GM23338 (cell line): ENCODE data around the gene RXRA. TPM values are rescaled to one million over a fixed set of nuclear protein-coding genes. Genes with fewer than 3 reads are reported as not detected.

ENCODE experiments used
- ATAC-seq: fragments of 200-7000 bp; cut with Tn5 transposase; 3 replicates; pipeline ENCODE4 v1.9.1; 2020
- DNase-seq: peaks from one replicate; pipeline ENCODE4 v3.0.0-alpha.2; 2015; ENCODE audit warnings: low spot score
- H2AFZ ChIP-seq: fragments of 200-600 bp; sonication (generic); 2 replicates; pipeline ENCODE4 v1.8.0; 2016; ENCODE audit warnings: antibody characterized with exemption, mild to moderate bottlenecking, moderate library complexity
- H3F3A ChIP-seq: fragments of 200-600 bp; sonication (generic); replicated peaks from 2 replicates; pipeline ENCODE4 v1.8.0; 2017; ENCODE audit warnings: antibody characterized with exemption, mixed run types, low read depth
- H3K27ac ChIP-seq: fragments of 200-600 bp; sonication (generic); 2 replicates; pipeline ENCODE4 v1.6.1; 2016; ENCODE audit warnings: low read depth
- H3K27me3 ChIP-seq: fragments of 200-600 bp; sonication (generic); 2 replicates; pipeline ENCODE4 v1.8.0; 2016; ENCODE audit warnings: mild to moderate bottlenecking, mixed run types, moderate library complexity; ENCODE audit not compliant: insufficient read depth
- H3K36me3 ChIP-seq: fragments of 200-600 bp; sonication (generic); 2 replicates; pipeline ENCODE4 v1.8.0; 2016; ENCODE audit warnings: mild to moderate bottlenecking; ENCODE audit not compliant: insufficient read depth
- H3K4me1 ChIP-seq: fragments of 200-600 bp; sonication (generic); 2 replicates; pipeline ENCODE4 v1.8.0; 2016; ENCODE audit warnings: mild to moderate bottlenecking, moderate library complexity; ENCODE audit not compliant: insufficient read depth
- H3K4me2 ChIP-seq: fragments of 200-600 bp; sonication (generic); 2 replicates; pipeline ENCODE4 v1.7.1; 2017; ENCODE audit warnings: mixed run types
- H3K4me3 ChIP-seq: fragments of 200-600 bp; sonication (generic); 2 replicates; pipeline ENCODE4 v1.6.1; 2016; ENCODE audit warnings: mixed run types
- H3K79me2 ChIP-seq: fragments of 200-600 bp; sonication (generic); replicated peaks from 2 replicates; pipeline ENCODE4 v1.8.0; 2017; ENCODE audit warnings: mild to moderate bottlenecking; ENCODE audit not compliant: insufficient read depth
- H3K9me2 ChIP-seq: fragments of 200-600 bp; sonication (generic); 2 replicates; pipeline ENCODE4 v1.8.0; 2017; ENCODE audit not compliant: insufficient read depth
- H4K20me1 ChIP-seq: fragments of 200-600 bp; sonication (generic); replicated peaks from 2 replicates; pipeline ENCODE4 v1.8.0; 2017; ENCODE audit warnings: mild to moderate bottlenecking; ENCODE audit not compliant: insufficient read depth
- H3K27ac Mint-ChIP-seq: 2 replicates; pipeline ENCODE4 v1.8.0; 2020; ENCODE audit warnings: inconsistent platforms, mild to moderate bottlenecking, moderate library complexity, mixed read lengths
- H3K27me3 Mint-ChIP-seq: 3 replicates; pipeline ENCODE4 v1.8.0; 2022; ENCODE audit warnings: low read depth, mild to moderate bottlenecking, moderate library complexity, mixed read lengths, inconsistent platforms; ENCODE audit not compliant: insufficient read depth, poor library complexity
- H3K36me3 Mint-ChIP-seq: 3 replicates; pipeline ENCODE4 v1.8.0; 2021; ENCODE audit warnings: low read depth, mild to moderate bottlenecking, inconsistent platforms, moderate library complexity, mixed read lengths
- H3K4me1 Mint-ChIP-seq: 3 replicates; pipeline ENCODE4 v1.8.0; 2020; ENCODE audit warnings: mild to moderate bottlenecking, inconsistent platforms, mixed read lengths
- H3K4me3 Mint-ChIP-seq: 3 replicates; pipeline ENCODE4 v1.8.0; 2021; ENCODE audit warnings: moderate library complexity, mild to moderate bottlenecking, inconsistent platforms, mixed read lengths
- H3K9me3 Mint-ChIP-seq: 3 replicates; pipeline ENCODE4 v1.8.0; 2020; ENCODE audit warnings: moderate library complexity, mild to moderate bottlenecking, inconsistent platforms, mixed read lengths
- CREB1 ChIP-seq: fragments of 250-450 bp; sonication (Bioruptor Pico); IDR thresholded peaks from 2 replicates; pipeline ENCODE4 v1.5.0; 2020; ENCODE audit warnings: low read depth, mild to moderate bottlenecking, moderate library complexity
- EZH2 ChIP-seq: fragments of 200-600 bp; sonication (generic); IDR thresholded peaks from one replicate; pipeline ENCODE4 v1.8.0; 2017; ENCODE audit warnings: antibody characterized with exemption, mild to moderate bottlenecking, low read depth; ENCODE audit not compliant: unreplicated experiment
- EZH2phosphoT487 ChIP-seq: fragments of 200-600 bp; sonication (generic); IDR thresholded peaks from one replicate; pipeline ENCODE4 v1.8.1; 2018; ENCODE audit warnings: antibody characterized with exemption; ENCODE audit not compliant: unreplicated experiment
- JUNB ChIP-seq: IDR thresholded peaks from one replicate; pipeline ENCODE4 v1.6.1; 2016; ENCODE audit warnings: antibody characterized with exemption; ENCODE audit not compliant: unreplicated experiment
- NANOG ChIP-seq: IDR thresholded peaks from 2 replicates; pipeline ENCODE4 v1.6.1; 2016; ENCODE audit warnings: antibody characterized with exemption, borderline replicate concordance
- POLR2AphosphoS5 ChIP-seq: IDR thresholded peaks from 2 replicates; pipeline ENCODE4 v1.6.1; 2016; ENCODE audit warnings: antibody characterized with exemption, low read depth
- REST ChIP-seq: IDR thresholded peaks from one replicate; pipeline ENCODE4 v1.6.1; 2018; ENCODE audit warnings: antibody characterized with exemption; ENCODE audit not compliant: unreplicated experiment
- STAT1 ChIP-seq: IDR thresholded peaks from one replicate; pipeline ENCODE4 v1.6.1; 2016; ENCODE audit warnings: antibody characterized with exemption; ENCODE audit not compliant: unreplicated experiment
- ZNF114 ChIP-seq: fragments of 250-450 bp; sonication (Bioruptor Pico); IDR thresholded peaks from 2 replicates; pipeline ENCODE4 v1.5.0; 2020; ENCODE audit warnings: mild to moderate bottlenecking, moderate library complexity
- ZNF331 ChIP-seq: fragments of 250-450 bp; sonication (Bioruptor Pico); IDR thresholded peaks from 2 replicates; pipeline ENCODE4 v1.5.0; 2020; ENCODE audit warnings: low read depth, mild to moderate bottlenecking, moderate library complexity
- ZNF462 ChIP-seq: fragments of 250-450 bp; sonication (Bioruptor Pico); IDR thresholded peaks from 2 replicates; pipeline ENCODE4 v1.5.0; 2020; ENCODE audit warnings: mild to moderate bottlenecking, moderate library complexity
- polyA plus RNA-seq: library from polyadenylated mRNA; unstranded; fragments of >200 nt; fragmentation: Nextera tagmentation; extraction: Ambion mirVana; gene quantifications from 2 replicates; pipeline ENCODE4 v1.2.1, GENCODE V29; 2016
- total RNA-seq: library from RNA; depleted of rRNA; stranded (reverse); fragments of >200 nt; shearing (Covaris generic); gene quantifications from 2 replicates; pipeline ENCODE4 v1.2.3, GENCODE V29; 2014
- TF ChIP-seq, protein P1 (sequence below), 2 experiments: fragments of 200-600 bp in 1 of 2; sonication (generic) in 1 of 2; conservative IDR thresholded peaks; 2 replicates each; pipeline versions ENCODE4 v1.5.1 to v1.6.1; 2016 to 2017; ENCODE audit warnings: antibody characterized with exemption in 2 of 2, low read depth in 2 of 2, mild to moderate bottlenecking in 2 of 2, moderate library complexity in 1 of 2
- TF ChIP-seq, protein P2 (sequence below): IDR thresholded peaks from 2 replicates; pipeline ENCODE4 v1.6.1; 2016; ENCODE audit warnings: antibody characterized with exemption

The RXRA gene
- total and polyA plus RNA-seq, 2 experiments from 2014 or later, result 4.9 to 17.9 TPM

- DNase-seq, result no peak
- H3K4me3 ChIP-seq, result no peak overlapping the region
- H3K79me2 ChIP-seq, result no peaks in the 10 kb centered on the region
- TF ChIP-seq, protein P1, sequence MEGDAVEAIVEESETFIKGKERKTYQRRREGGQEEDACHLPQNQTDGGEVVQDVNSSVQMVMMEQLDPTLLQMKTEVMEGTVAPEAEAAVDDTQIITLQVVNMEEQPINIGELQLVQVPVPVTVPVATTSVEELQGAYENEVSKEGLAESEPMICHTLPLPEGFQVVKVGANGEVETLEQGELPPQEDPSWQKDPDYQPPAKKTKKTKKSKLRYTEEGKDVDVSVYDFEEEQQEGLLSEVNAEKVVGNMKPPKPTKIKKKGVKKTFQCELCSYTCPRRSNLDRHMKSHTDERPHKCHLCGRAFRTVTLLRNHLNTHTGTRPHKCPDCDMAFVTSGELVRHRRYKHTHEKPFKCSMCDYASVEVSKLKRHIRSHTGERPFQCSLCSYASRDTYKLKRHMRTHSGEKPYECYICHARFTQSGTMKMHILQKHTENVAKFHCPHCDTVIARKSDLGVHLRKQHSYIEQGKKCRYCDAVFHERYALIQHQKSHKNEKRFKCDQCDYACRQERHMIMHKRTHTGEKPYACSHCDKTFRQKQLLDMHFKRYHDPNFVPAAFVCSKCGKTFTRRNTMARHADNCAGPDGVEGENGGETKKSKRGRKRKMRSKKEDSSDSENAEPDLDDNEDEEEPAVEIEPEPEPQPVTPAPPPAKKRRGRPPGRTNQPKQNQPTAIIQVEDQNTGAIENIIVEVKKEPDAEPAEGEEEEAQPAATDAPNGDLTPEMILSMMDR (conservative IDR thresholded peaks at IDR 0.05; ENCODE audit: low read depth in 2 of 2), result no peak
- TF ChIP-seq, protein P2, sequence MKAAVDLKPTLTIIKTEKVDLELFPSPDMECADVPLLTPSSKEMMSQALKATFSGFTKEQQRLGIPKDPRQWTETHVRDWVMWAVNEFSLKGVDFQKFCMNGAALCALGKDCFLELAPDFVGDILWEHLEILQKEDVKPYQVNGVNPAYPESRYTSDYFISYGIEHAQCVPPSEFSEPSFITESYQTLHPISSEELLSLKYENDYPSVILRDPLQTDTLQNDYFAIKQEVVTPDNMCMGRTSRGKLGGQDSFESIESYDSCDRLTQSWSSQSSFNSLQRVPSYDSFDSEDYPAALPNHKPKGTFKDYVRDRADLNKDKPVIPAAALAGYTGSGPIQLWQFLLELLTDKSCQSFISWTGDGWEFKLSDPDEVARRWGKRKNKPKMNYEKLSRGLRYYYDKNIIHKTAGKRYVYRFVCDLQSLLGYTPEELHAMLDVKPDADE, result no peak
- no peak for TF ChIP-seq POLR2AphosphoS5
- no peak for TF ChIP-seq CREB1
- TF ChIP-seq ZNF462 (CRISPR knock-in tag), result no peak
- no peak for TF ChIP-seq REST
- no peak for TF ChIP-seq EZH2phosphoT487
- no peak for TF ChIP-seq NANOG
- TF ChIP-seq JUNB, result no peak
- TF ChIP-seq EZH2, result no peak
- TF ChIP-seq ZNF331 (CRISPR knock-in tag), result no peak
- TF ChIP-seq ZNF114 (CRISPR knock-in tag), result no peak
- TF ChIP-seq STAT1, result no peak
- H3K9me3 Mint-ChIP-seq, result no peaks in the 10 kb centered on the region
- no peaks in the 10 kb centered on the region for H4K20me1 ChIP-seq
- H3K4me3 Mint-ChIP-seq, result no peak overlapping the region
- no peaks in the 10 kb centered on the region for H3K4me1 Mint-ChIP-seq
- H3F3A ChIP-seq, result no peaks in the 10 kb centered on the region
- no peaks in the 10 kb centered on the region for H3K9me2 ChIP-seq
- H3K4me1 ChIP-seq, result no peaks in the 10 kb centered on the region
- no peak overlapping the region for H3K27ac ChIP-seq
- peaks cover 9% of the 10 kb centered on the region for H3K27me3 Mint-ChIP-seq
- H3K27ac Mint-ChIP-seq, result no peak overlapping the region
- no peak overlapping the region for H3K4me2 ChIP-seq
- no peak for ATAC-seq
- no peaks in the 10 kb centered on the region for H3K36me3 ChIP-seq
- H3K36me3 Mint-ChIP-seq, result no peaks in the 10 kb centered on the region
- no peaks in the 10 kb centered on the region for H3K27me3 ChIP-seq
- H2AFZ ChIP-seq, result no peak overlapping the region
Observed at GRCh38 chr9:134459164-134459563, 132.9 kb downstream of the RXRA start.
